MG63 (cell line): ENCODE results near the gene DNAAF9. TPM values are rescaled to one million over a fixed set of nuclear protein-coding genes. Genes with fewer than 3 reads are reported as not detected.
"Not testable (repeated sequence)": the region's sequence is repeated elsewhere in the genome, so short reads cannot be mapped to it uniquely, and the experiment has no call there.

Experiments
- DNase-seq: peaks from one replicate; pipeline ENCODE4 v3.0.0-alpha.2; 2020
- H3K27me3 ChIP-seq: fragments of 250-450 bp; sonication (Bioruptor Pico); 2 replicates; pipeline ENCODE4 v1.5.1; 2020; ENCODE audit warnings: mild to moderate bottlenecking, moderate library complexity
- H3K36me3 ChIP-seq: fragments of 250-450 bp; sonication (Bioruptor Pico); 2 replicates; pipeline ENCODE4 v1.5.1; 2020; ENCODE audit warnings: mild to moderate bottlenecking, moderate library complexity
- H3K4me3 ChIP-seq: fragments of 250-450 bp; sonication (Bioruptor Pico); 2 replicates; pipeline ENCODE4 v1.5.1; 2020; ENCODE audit warnings: mild to moderate bottlenecking, moderate library complexity
- H3K9me3 ChIP-seq: fragments of 250-450 bp; sonication (Bioruptor Pico); 2 replicates; pipeline ENCODE4 v1.5.1; 2020; ENCODE audit warnings: mild to moderate bottlenecking, moderate library complexity
- total RNA-seq: library from RNA; depleted of rRNA; stranded (reverse); fragments of >200 nt; shearing (Covaris generic); gene quantifications from 2 replicates; pipeline ENCODE4 v1.2.3, GENCODE V29; 2014; ENCODE audit warnings: low replicate concordance; rRNA removed

Gene DNAAF9
- 0.86 and 1.9 TPM in 2 replicates for total RNA-seq

GRCh38 chr20:3407040-3407770, at the start of gene DNAAF9:
Gene DNAAF9 (minus strand): TSS chr20:3407669. CDS start chr20:3407557, 112 bp downstream.
- H3K36me3 ChIP-seq = no peaks in the 10 kb centered on the region
- H3K4me3 ChIP-seq = peak within 1 kb of the TSS; percentile 62
- H3K27me3 ChIP-seq = no peaks in the 10 kb centered on the region
- DNase-seq = peak; percentile 44
- H3K9me3 ChIP-seq = no peaks in the 10 kb centered on the region

- no peaks in the 10 kb centered on the region for H3K27me3 ChIP-seq
- no peaks in the 10 kb centered on the region for H3K9me3 ChIP-seq
- DNase-seq = no peak
- no peak overlapping the region for H3K4me3 ChIP-seq
- H3K36me3 ChIP-seq = no peaks in the 10 kb centered on the region
These were observed 49.2 kb upstream of the DNAAF9 start for GRCh38 chr20:3456648-3457047.

GRCh38 chr20:3454831-3455230, 47.4 kb upstream of the DNAAF9 start:
- Histone ChIP-seq H3K9me3 (no peaks in the 10 kb centered on the region), H3K36me3 (no peaks in the 10 kb centered on the region)
- no peak for DNase-seq

GRCh38 chr20:3452690-3453089, 45.2 kb upstream of the DNAAF9 start:
- Histone ChIP-seq H3K27me3 (no peaks in the 10 kb centered on the region), H3K9me3 (no peaks in the 10 kb centered on the region), H3K36me3 (no peaks in the 10 kb centered on the region), H3K4me3 (no peak overlapping the region)
- DNase-seq = no peak

More at GRCh38 chr20:3454831-3455230, 47.4 kb upstream of the DNAAF9 start:
- Histone ChIP-seq H3K4me3 (no peak overlapping the region), H3K27me3 (no peaks in the 10 kb centered on the region)

- no peaks in the 10 kb centered on the region for H3K9me3 ChIP-seq
- no peak overlapping the region for H3K4me3 ChIP-seq
- no peak for DNase-seq
- no peaks in the 10 kb centered on the region for H3K36me3 ChIP-seq
- H3K27me3 ChIP-seq = no peaks in the 10 kb centered on the region
These were observed 44.7 kb upstream of the DNAAF9 start for GRCh38 chr20:3452136-3452535.

GRCh38 chr20:3449319-3449718, 41.9 kb upstream of the DNAAF9 start:
- H3K4me3 ChIP-seq = no peak overlapping the region
- H3K36me3 ChIP-seq = no peaks in the 10 kb centered on the region
- no peaks in the 10 kb centered on the region for H3K27me3 ChIP-seq
- H3K9me3 ChIP-seq = no peaks in the 10 kb centered on the region
- DNase-seq = no peak

- no peak overlapping the region for H3K4me3 ChIP-seq
- no peaks in the 10 kb centered on the region for H3K9me3 ChIP-seq
- H3K27me3 ChIP-seq = no peaks in the 10 kb centered on the region
- no peaks in the 10 kb centered on the region for H3K36me3 ChIP-seq
- DNase-seq = no peak
These were observed 39.9 kb upstream of the DNAAF9 start for GRCh38 chr20:3447321-3447720.

- H3K4me3 ChIP-seq = no peak overlapping the region
- H3K36me3 ChIP-seq = no peaks in the 10 kb centered on the region
- H3K9me3 ChIP-seq = no peaks in the 10 kb centered on the region
- DNase-seq = no peak
- H3K27me3 ChIP-seq = no peaks in the 10 kb centered on the region
These were observed 39.3 kb upstream of the DNAAF9 start for GRCh38 chr20:3446779-3447178.

- Histone ChIP-seq H3K4me3 (no peak overlapping the region), H3K36me3 (no peaks in the 10 kb centered on the region), H3K9me3 (no peaks in the 10 kb centered on the region), H3K27me3 (no peaks in the 10 kb centered on the region)
- no peak for DNase-seq
These were observed 29.6 kb upstream of the DNAAF9 start for GRCh38 chr20:3436864-3437574.

GRCh38 chr20:3434232-3434631, 26.8 kb upstream of the DNAAF9 start:
- no peaks in the 10 kb centered on the region for H3K9me3 ChIP-seq
- no peak for DNase-seq

GRCh38 chr20:3433744-3434143, 26.3 kb upstream of the DNAAF9 start:
- Histone ChIP-seq H3K36me3 (no peaks in the 10 kb centered on the region), H3K9me3 (no peaks in the 10 kb centered on the region), H3K27me3 (no peaks in the 10 kb centered on the region), H3K4me3 (no peak overlapping the region)
- DNase-seq = no peak

More at GRCh38 chr20:3434232-3434631, 26.8 kb upstream of the DNAAF9 start:
- no peak overlapping the region for H3K4me3 ChIP-seq
- H3K36me3 ChIP-seq = no peaks in the 10 kb centered on the region
- no peaks in the 10 kb centered on the region for H3K27me3 ChIP-seq

GRCh38 chr20:3432844-3433243, 25.4 kb upstream of the DNAAF9 start:
- Histone ChIP-seq H3K36me3 (no peaks in the 10 kb centered on the region), H3K4me3 (no peak overlapping the region), H3K27me3 (no peaks in the 10 kb centered on the region), H3K9me3 (no peaks in the 10 kb centered on the region)
- DNase-seq = no peak

GRCh38 chr20:3431109-3431508, 23.6 kb upstream of the DNAAF9 start:
- H3K36me3 ChIP-seq = no peaks in the 10 kb centered on the region
- peak; percentile 5 for DNase-seq
- no peak overlapping the region for H3K4me3 ChIP-seq
- no peaks in the 10 kb centered on the region for H3K9me3 ChIP-seq
- no peaks in the 10 kb centered on the region for H3K27me3 ChIP-seq

- DNase-seq = no peak
- no peaks in the 10 kb centered on the region for H3K9me3 ChIP-seq
- no peaks in the 10 kb centered on the region for H3K36me3 ChIP-seq
- no peaks in the 10 kb centered on the region for H3K27me3 ChIP-seq
- H3K4me3 ChIP-seq = no peak overlapping the region
These were observed 23.1 kb upstream of the DNAAF9 start for GRCh38 chr20:3430376-3431069.

- not testable (repeated sequence) for H3K27me3 ChIP-seq, H3K36me3 ChIP-seq, DNase-seq, H3K4me3 ChIP-seq, H3K9me3 ChIP-seq
These were observed 19.3 kb upstream of the DNAAF9 start for GRCh38 chr20:3426766-3427165.

- no peak for DNase-seq
- no peaks in the 10 kb centered on the region for H3K9me3 ChIP-seq
- no peak overlapping the region for H3K4me3 ChIP-seq
- H3K27me3 ChIP-seq = no peaks in the 10 kb centered on the region
- no peaks in the 10 kb centered on the region for H3K36me3 ChIP-seq
These were observed 15.7 kb upstream of the DNAAF9 start for GRCh38 chr20:3423126-3423525.

- Histone ChIP-seq H3K4me3 (no peak overlapping the region), H3K9me3 (no peaks in the 10 kb centered on the region), H3K36me3 (no peaks in the 10 kb centered on the region), H3K27me3 (no peaks in the 10 kb centered on the region)
- no peak for DNase-seq
These were observed 14.5 kb upstream of the DNAAF9 start for GRCh38 chr20:3421985-3422384.
